Measurements from ENCODE around the gene MSRB1.

GRCh38 chr16:1949507-1949906 is 6.5 kb upstream of the MSRB1 start:
- no peak for TF ChIP-seq GTF2F1 (IDR thresholded peaks at IDR 0.05; ENCODE audit: borderline replicate concordance, low read depth, low read length)
- no peak for TF ChIP-seq CTCF (IDR thresholded peaks at IDR 0.05; ENCODE audit: control extremely low read depth in 1 of 3, insufficient read depth in 1 of 3, low read depth in 1 of 3, low read length in 3 of 3)
- no peak for TF ChIP-seq EZH2 (IDR thresholded peaks at IDR 0.05; ENCODE audit: low read depth, low read length, severe bottlenecking)
- no peak for TF ChIP-seq CHD2 (IDR thresholded peaks at IDR 0.05; ENCODE audit: low read length)

Data from H1 (cell line).